H1 (cell line): ENCODE measurements around the gene GRK5. TPM values are rescaled to one million over a fixed set of nuclear protein-coding genes. Genes with fewer than 3 reads are reported as not detected.

Experiments used
- CTCF ChIA-PET: fragments of 300-600 bp; sonication (Branson Sonifier 250); formaldehyde crosslinking; loops from one replicate; lab custom pipeline; 2021; ENCODE audit not compliant: partially characterized antibody; lab: Charles Lee
- POLR2A ChIA-PET: fragments of 300-600 bp; sonication (Branson Sonifier 250); formaldehyde crosslinking; loops from one replicate; lab custom pipeline; 2021; ENCODE audit warnings: inconsistent platforms; ENCODE audit not compliant: partially characterized antibody; lab: Charles Lee
- DNase-seq, 2 experiments: peaks; one replicate each; pipeline versions ENCODE4 v3.0.0 to v3.0.0-alpha.2; 2010 to 2022; ENCODE audit warnings: low spot score in 2 of 2, low read depth in 1 of 2, mixed read lengths in 1 of 2
- FAIRE-seq: peaks from 2 replicates; lab custom pipeline; 2011; peaks lifted over from hg19 to GRCh38; lab: Jason Lieb, UNC
- H2AFZ ChIP-seq: 2 replicates; pipeline ENCODE4 v1.8.1; 2012; ENCODE audit warnings: low read length, inconsistent platforms
- H2AK5ac ChIP-seq: 2 replicates; pipeline ENCODE4 v1.6.1; 2013; ENCODE audit warnings: low read depth, low read length
- H2BK120ac ChIP-seq: replicated peaks from 2 replicates; pipeline ENCODE3; 2013; ENCODE audit warnings: low read depth, low read length, inconsistent platforms
- H2BK12ac ChIP-seq: 2 replicates; pipeline ENCODE4 v1.6.1; 2013; ENCODE audit warnings: low read depth, low read length
- H2BK15ac ChIP-seq: 2 replicates; pipeline ENCODE4 v1.6.1; 2013; ENCODE audit warnings: low read length
- H2BK20ac ChIP-seq: 2 replicates; pipeline ENCODE4 v1.6.1; 2013; ENCODE audit warnings: low read length
- H2BK5ac ChIP-seq: 2 replicates; pipeline ENCODE4 v1.6.1; 2013; ENCODE audit warnings: low read depth, low read length
- H3K14ac ChIP-seq: 2 replicates; pipeline ENCODE4 v1.6.1; 2013; ENCODE audit warnings: inconsistent platforms; ENCODE audit not compliant: insufficient read length
- H3K18ac ChIP-seq: 2 replicates; pipeline ENCODE4 v1.6.1; 2013; ENCODE audit warnings: low read length; ENCODE audit errors: extremely low read depth
- H3K23ac ChIP-seq: 2 replicates; pipeline ENCODE4 v1.6.1; 2013; ENCODE audit warnings: inconsistent platforms; ENCODE audit not compliant: insufficient read length
- H3K23me2 ChIP-seq: 2 replicates; pipeline ENCODE4 v1.6.1; 2013; ENCODE audit warnings: low read depth, low read length
- H3K27ac ChIP-seq: 2 replicates; pipeline ENCODE4 v1.6.1; 2011; ENCODE audit warnings: low read depth, low read length, inconsistent platforms
- H3K27me3 ChIP-seq, 4 experiments: replicated peaks in 1 of 4; 1 replicate in 1 of 4; 2 replicates in 3 of 4; pipeline versions ENCODE4 v1.6.1 to v1.8.1; 2011 to 2013; ENCODE audit warnings: low read length in 3 of 4, mild to moderate bottlenecking in 3 of 4, inconsistent platforms in 2 of 4, mixed read lengths in 2 of 4, moderate library complexity in 1 of 4; ENCODE audit not compliant: control insufficient read depth in 3 of 4, insufficient read depth in 3 of 4; ENCODE audit errors: extremely low read depth in 1 of 4
- H3K36me3 ChIP-seq, 4 experiments: 2 replicates each; pipeline versions ENCODE4 v1.6.1 to v1.8.1; 2011 to 2013; ENCODE audit warnings: mild to moderate bottlenecking in 4 of 4, low read length in 3 of 4, moderate library complexity in 2 of 4, control low read depth in 1 of 4, inconsistent platforms in 1 of 4; ENCODE audit not compliant: insufficient read depth in 4 of 4, control insufficient read depth in 2 of 4
- H3K4ac ChIP-seq: replicated peaks from 2 replicates; pipeline ENCODE3; 2013; ENCODE audit warnings: low read length, low read depth, mixed read lengths, inconsistent platforms; ENCODE audit not compliant: insufficient read length
- H3K4me1 ChIP-seq, 4 experiments: replicated peaks in 1 of 4; 1 replicate in 1 of 4; 2 replicates in 3 of 4; pipeline versions ENCODE4 v1.6.1 to v1.8.1; 2011 to 2013; ENCODE audit warnings: low read length in 3 of 4, inconsistent platforms in 2 of 4, mixed read lengths in 1 of 4; ENCODE audit not compliant: insufficient read depth in 4 of 4, control insufficient read depth in 3 of 4
- H3K4me2 ChIP-seq, 2 experiments: 2 replicates each; pipeline versions ENCODE4 v1.6.1 to v1.8.1; 2011 to 2013; ENCODE audit warnings: low read depth in 2 of 2, low read length in 2 of 2, control low read depth in 1 of 2, inconsistent platforms in 1 of 2, mild to moderate bottlenecking in 1 of 2; ENCODE audit not compliant: insufficient read depth in 1 of 2
- H3K4me3 ChIP-seq, 4 experiments: fragments of 200-600, 300-600 bp in 1 of 4; sonication (generic), shearing (Covaris generic), sonication (Bioruptor Twin) in 1 of 4; 2 replicates each; pipeline versions ENCODE4 v1.5.1 to v1.8.1; 2011 to 2016; ENCODE audit warnings: low read length in 4 of 4, low read depth in 3 of 4, control low read depth in 2 of 4, inconsistent platforms in 2 of 4, mild to moderate bottlenecking in 2 of 4, mixed read lengths in 1 of 4, moderate library complexity in 1 of 4; ENCODE audit not compliant: insufficient read depth in 2 of 4; ENCODE audit errors: extremely low read depth in 1 of 4
- H3K56ac ChIP-seq: replicated peaks from 2 replicates; pipeline ENCODE3; 2013; ENCODE audit warnings: low read depth, mild to moderate bottlenecking, mixed read lengths, low read length, inconsistent platforms; ENCODE audit not compliant: insufficient read length
- H3K79me1 ChIP-seq: 2 replicates; pipeline ENCODE4 v1.6.1; 2013; ENCODE audit warnings: low read depth, low read length, control low read depth
- H3K79me2 ChIP-seq, 2 experiments: 2 replicates each; pipeline versions ENCODE4 v1.6.1 to v1.8.1; 2012 to 2013; ENCODE audit warnings: low read length in 2 of 2, mild to moderate bottlenecking in 2 of 2, inconsistent platforms in 1 of 2; ENCODE audit not compliant: insufficient read depth in 2 of 2, control insufficient read depth in 1 of 2
- H3K9ac ChIP-seq, 4 experiments: replicated peaks in 1 of 4; 1 replicate in 1 of 4; 2 replicates in 3 of 4; pipeline versions ENCODE4 v1.6.1 to v1.8.1; 2011 to 2013; ENCODE audit warnings: low read depth in 3 of 4, low read length in 3 of 4, control low read depth in 2 of 4, mild to moderate bottlenecking in 2 of 4, moderate library complexity in 2 of 4, inconsistent platforms in 1 of 4; ENCODE audit errors: extremely low read depth in 1 of 4
- H3K9me3 ChIP-seq, 2 experiments: 2 replicates each; pipeline versions ENCODE4 v1.6.1 to v1.8.1; 2012 to 2013; ENCODE audit warnings: mild to moderate bottlenecking in 2 of 2, moderate library complexity in 2 of 2, control low read depth in 1 of 2, inconsistent platforms in 1 of 2, low read depth in 1 of 2, low read length in 1 of 2, mixed read lengths in 1 of 2; ENCODE audit not compliant: insufficient read depth in 2 of 2
- H4K20me1 ChIP-seq, 2 experiments: replicated peaks in 1 of 2; 2 replicates each; pipeline versions ENCODE3 to v1.8.1; 2011 to 2013; ENCODE audit warnings: inconsistent platforms in 2 of 2, low read length in 2 of 2, mild to moderate bottlenecking in 1 of 2; ENCODE audit not compliant: insufficient read depth in 2 of 2, control insufficient read depth in 1 of 2
- H4K5ac ChIP-seq: 2 replicates; pipeline ENCODE4 v1.6.1; 2013; ENCODE audit warnings: low read length, low read depth, mixed read lengths, inconsistent platforms; ENCODE audit not compliant: insufficient read length
- H4K8ac ChIP-seq: 2 replicates; pipeline ENCODE4 v1.8.0; 2013; ENCODE audit warnings: mild to moderate bottlenecking, moderate library complexity, low read length, inconsistent platforms; ENCODE audit not compliant: insufficient read depth; ENCODE audit errors: extremely low read depth
- H4K91ac ChIP-seq: replicated peaks from 2 replicates; pipeline ENCODE3; 2013; ENCODE audit warnings: low read length, mixed read lengths, inconsistent platforms; ENCODE audit not compliant: insufficient read length
- CEBPB ChIP-seq: IDR thresholded peaks from 2 replicates; pipeline ENCODE4 v1.6.1; 2012; ENCODE audit warnings: low read depth, low read length
- CHD2 ChIP-seq: IDR thresholded peaks from 2 replicates; pipeline ENCODE4 v1.6.1; 2012; ENCODE audit warnings: low read length, improper control_type of control experiment
- JUND ChIP-seq: IDR thresholded peaks from 2 replicates; pipeline ENCODE4 v1.6.1; 2011; ENCODE audit warnings: mild to moderate bottlenecking, improper control_type of control experiment, low read length
- KDM4A ChIP-seq: IDR thresholded peaks from one replicate; pipeline ENCODE4 v1.7.1; 2012; ENCODE audit warnings: low read depth, mild to moderate bottlenecking, moderate library complexity, low read length, inconsistent platforms; ENCODE audit not compliant: severe bottlenecking
- KDM5A ChIP-seq: fragments of 200-600 bp; IDR thresholded peaks from 2 replicates; pipeline ENCODE4 v1.7.1; 2012; ENCODE audit warnings: mild to moderate bottlenecking, low read length, inconsistent platforms, mixed read lengths
- MAX ChIP-seq: IDR thresholded peaks from 2 replicates; pipeline ENCODE4 v1.6.1; 2012; ENCODE audit warnings: inconsistent platforms
- SIN3A ChIP-seq, 2 experiments: IDR thresholded peaks in 1 of 2; conservative IDR thresholded peaks in 1 of 2; 2 replicates each; pipeline ENCODE4 v1.6.1; 2011 to 2012; ENCODE audit warnings: low read length in 2 of 2, improper control_type of control experiment in 1 of 2, low read depth in 1 of 2, mild to moderate bottlenecking in 1 of 2
- SP2 ChIP-seq: IDR thresholded peaks from 2 replicates; pipeline ENCODE4 v1.6.1; 2012; ENCODE audit warnings: mild to moderate bottlenecking, low read length, inconsistent platforms
- WGBS, 2 experiments: shearing (Covaris generic) in 1 of 2; methylation state at CpG; one replicate each; pipeline versions ENCODE4 v1.1.6 to v1.1.7; 2013 to 2015; ENCODE audit warnings: low lambda C conversion rate in 2 of 2, mixed read lengths in 2 of 2, inconsistent platforms in 1 of 2, low coverage in 1 of 2, missing lambda C conversion rate in 1 of 2; ENCODE audit not compliant: insufficient replicate concordance in 2 of 2, insufficient coverage in 1 of 2, insufficient read length in 1 of 2; ENCODE audit errors: extremely low coverage in 1 of 2, missing lambda C conversion rate in 1 of 2; 5-methylcytosine and 5-hydroxymethylcytosine counted together
- polyA plus RNA-seq, 7 experiments: library from polyadenylated mRNA; depleted of rRNA in 3 of 7; stranded (reverse) in 5 of 7; unstranded in 2 of 7; fragments of >200 nt in 5 of 7; fragments of 200-250 nt in 2 of 7; gene quantifications; 1 replicate in 5 of 7; 2 replicates in 1 of 7; 4 replicates in 1 of 7; pipeline versions ENCODE4 v1.2.1 to v1.2.3, GENCODE V29; 2011 to 2013; ENCODE audit warnings: missing spikeins in 2 of 7, mixed read lengths in 2 of 7
- total RNA-seq: library from RNA; stranded (reverse); fragmentation: NEBNext Ultra II Directional; extraction: Animal tissue kit (Norgen Biotek cat#: 25700); gene quantifications from 2 replicates; pipeline ENCODE4 v1.2.1, GENCODE V29; 2021

Gene GRK5
- total and polyA plus RNA-seq, 2 of the 8 experiments (the other 6 are each of a cell fraction or from before 2014, with no cell fraction given) = 0.54 to 2.5 TPM

DNA sequence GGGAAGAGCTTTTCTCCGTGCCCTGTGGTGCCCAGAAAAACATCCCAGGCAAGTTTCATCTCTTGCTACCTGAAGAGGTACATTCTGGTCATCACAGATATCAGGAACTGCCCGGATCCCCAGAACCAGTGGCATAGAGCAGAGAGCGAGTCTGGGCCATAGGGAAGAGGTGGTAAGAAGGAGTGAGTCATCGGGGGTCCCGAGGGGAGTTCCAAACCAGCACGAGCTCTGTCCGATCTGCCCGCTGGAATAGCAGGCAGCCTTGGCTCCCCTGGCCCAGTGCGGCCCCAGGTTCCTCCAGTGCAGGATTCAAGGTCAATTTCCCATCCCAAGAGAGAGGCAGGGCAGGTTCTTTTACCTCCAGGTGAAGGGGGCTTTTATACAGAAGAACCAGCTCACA is 210.5 kb downstream of the GRK5 start:
- Histone ChIP-seq H3K4me1 (peaks cover 0 to 14% (median 7%) of the 10 kb centered on the region in 4 experiments; a peak in 6 of 7 replicates), H4K5ac (no peak overlapping the region), H4K20me1 (no peaks in the 10 kb centered on the region), H3K4me2 (no peak overlapping the region), H4K91ac (no peak overlapping the region), H3K4ac (no peak overlapping the region), H3K9me3 (no peaks in the 10 kb centered on the region), H2BK20ac (no peak overlapping the region), H3K23ac (no peak overlapping the region), H2BK12ac (no peak overlapping the region), H3K9ac (no peak overlapping the region), H3K79me1 (no peaks in the 10 kb centered on the region), H2AK5ac (no peak overlapping the region), H2BK120ac (no peak overlapping the region), H3K56ac (no peak overlapping the region), H3K18ac (no peak overlapping the region), H3K27ac (no peak overlapping the region), H3K79me2 (no peaks in the 10 kb centered on the region), H4K8ac (no peak overlapping the region), H3K36me3 (no peaks in the 10 kb centered on the region), H3K23me2 (no peaks in the 10 kb centered on the region), H2BK5ac (no peak overlapping the region), H3K14ac (no peak overlapping the region), H3K27me3 (no peaks in the 10 kb centered on the region), H3K4me3 (no peak overlapping the region), H2AFZ (no peak overlapping the region), H2BK15ac (no peak overlapping the region)
- TF ChIP-seq MAX = no peak
- TF ChIP-seq SIN3A (conservative IDR thresholded peaks at IDR 0.05 in 1 of 2, IDR thresholded peaks at IDR 0.05 in 1 of 2; ENCODE audit: low read depth in 1 of 2, low read length in 2 of 2) = no peak
- TF ChIP-seq JUND = no peak
- no peak for TF ChIP-seq CHD2
- no peak for TF ChIP-seq SP2
- TF ChIP-seq KDM4A = no peak
- TF ChIP-seq CEBPB = no peak
- TF ChIP-seq KDM5A = no peak
- FAIRE-seq (no peak), DNase-seq (no peak)
- 81% methylated on average over 9 of the region's 9 CpGs; no CpG with 5 or more reads in 1 of the 2 experiments for WGBS, 2 experiments
- ChIA-PET POLR2A (interaction anchor here (0.6 to 1.7 kb wide), 2 partner anchors 152 to 211 kb away, joined by 3 to 5 read pairs; partner anchors contain the start of gene GRK5), CTCF (interaction anchor here (0.8 to 16.5 kb wide), 27 partner anchors 8 to 271 kb away, joined by 3 to 272 read pairs (median 4); partner anchors contain the start of gene GRK5)
